ENCODE measurements around the gene C9orf153.

Gene C9orf153

DNA sequence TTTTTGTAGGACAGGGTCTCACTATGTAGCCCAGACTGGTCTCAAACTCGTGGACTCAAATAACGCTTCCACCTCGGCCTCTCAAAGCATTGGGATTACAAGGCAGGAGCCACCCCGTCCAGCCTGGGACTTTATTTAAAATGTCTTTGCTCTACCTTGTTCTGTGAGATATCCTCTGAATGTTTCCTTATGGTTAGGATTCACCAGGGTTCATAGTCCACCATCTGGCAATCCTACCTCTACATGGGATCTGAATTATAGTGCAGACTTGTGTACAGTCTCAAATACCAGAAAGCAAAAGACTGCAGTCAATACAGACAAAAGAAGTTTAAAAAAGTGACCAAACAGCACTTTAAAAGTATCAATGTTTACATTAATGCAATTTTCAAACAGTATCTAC lies 12.8 kb upstream of the C9orf153 start:
- DNase-seq (ENCODE audit: low read depth in 1 of 2, low spot score in 1 of 2): no peak

DNA sequence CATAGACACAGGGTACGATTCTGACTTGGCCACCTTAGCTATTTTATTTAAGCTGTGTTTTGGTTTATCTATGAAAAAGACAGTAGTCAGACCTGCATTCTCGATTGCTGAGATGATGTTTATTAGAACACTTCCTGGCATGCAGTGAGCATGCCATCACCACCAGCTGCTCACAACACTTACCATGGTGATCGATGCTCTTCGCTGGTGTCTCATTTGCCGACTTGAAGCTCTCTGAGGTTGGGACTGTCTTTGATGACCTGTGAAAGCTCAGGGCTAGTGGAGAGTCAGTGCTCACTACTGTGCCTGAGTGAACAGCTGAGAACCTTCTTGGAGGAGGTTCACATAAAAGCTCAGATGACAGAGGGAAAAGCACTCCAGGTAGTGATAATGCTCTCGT lies 4.4 kb upstream of the C9orf153 start:
- no peak for DNase-seq (ENCODE audit: low read depth in 1 of 2, low spot score in 1 of 2)

DNA sequence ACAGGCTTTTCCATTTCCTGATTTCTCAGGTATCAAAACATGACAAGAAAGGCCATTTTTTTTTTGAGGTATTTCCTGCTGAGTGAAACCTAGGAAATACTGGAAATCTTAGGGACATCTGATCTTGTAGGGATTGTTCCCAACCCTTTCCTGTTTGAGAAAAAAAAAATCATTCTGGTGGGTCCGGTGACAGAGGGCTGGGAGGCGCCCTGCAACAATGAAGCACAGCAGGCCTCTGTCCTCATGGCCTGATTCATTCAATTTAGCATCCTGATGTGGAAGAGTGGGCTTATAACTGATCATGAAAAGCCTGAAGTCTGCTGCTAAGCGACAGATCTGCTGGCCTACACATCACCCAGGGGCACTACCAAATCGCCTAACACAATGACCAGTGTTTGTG lies 3.0 kb upstream of the C9orf153 start:
- DNase-seq (ENCODE audit: low read depth in 1 of 2, low spot score in 1 of 2): no peak

DNA sequence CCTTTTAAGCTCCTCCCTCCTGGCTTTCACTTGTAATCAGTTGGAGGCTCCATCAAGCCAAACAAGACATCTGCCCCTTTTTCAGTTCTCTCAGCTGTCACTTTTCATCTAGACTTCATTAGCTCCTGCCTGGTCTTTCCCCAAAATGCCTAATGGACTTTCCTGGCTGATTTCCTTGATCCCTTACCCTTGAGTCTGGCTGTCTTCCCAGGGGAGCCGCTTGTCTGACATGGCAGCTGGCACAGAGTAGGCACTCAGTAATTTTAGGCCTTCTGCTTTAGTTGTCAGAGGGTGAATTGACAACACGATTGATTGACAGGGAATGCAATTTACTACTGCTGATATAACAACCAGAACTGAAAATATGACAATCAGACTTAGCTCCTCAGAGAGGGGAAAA lies 2.1 kb downstream of the C9orf153 start:
- DNase-seq (ENCODE audit: low read depth in 1 of 2, low spot score in 1 of 2): no peak

DNA sequence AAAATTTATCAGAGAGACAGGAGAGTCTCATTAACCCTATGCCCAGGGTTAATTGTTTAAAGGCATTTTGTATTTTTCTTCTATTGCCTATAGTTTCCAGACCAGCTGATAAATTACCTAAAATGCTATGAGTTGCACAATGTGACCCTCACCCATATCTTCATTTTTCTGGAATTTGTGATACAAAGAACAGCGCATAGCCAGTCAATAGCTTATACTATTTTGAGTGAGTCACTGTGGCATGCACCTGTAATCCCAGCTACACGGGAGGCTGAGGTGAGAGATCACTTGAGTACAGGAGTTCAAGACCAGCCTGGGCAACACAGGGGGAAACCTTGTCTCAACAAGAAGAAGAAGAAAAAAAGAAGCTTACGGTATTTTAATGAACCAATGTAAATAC lies 2.8 kb downstream of the C9orf153 start:
- no peak for DNase-seq (ENCODE audit: low read depth in 1 of 2, low spot score in 1 of 2)

DNA sequence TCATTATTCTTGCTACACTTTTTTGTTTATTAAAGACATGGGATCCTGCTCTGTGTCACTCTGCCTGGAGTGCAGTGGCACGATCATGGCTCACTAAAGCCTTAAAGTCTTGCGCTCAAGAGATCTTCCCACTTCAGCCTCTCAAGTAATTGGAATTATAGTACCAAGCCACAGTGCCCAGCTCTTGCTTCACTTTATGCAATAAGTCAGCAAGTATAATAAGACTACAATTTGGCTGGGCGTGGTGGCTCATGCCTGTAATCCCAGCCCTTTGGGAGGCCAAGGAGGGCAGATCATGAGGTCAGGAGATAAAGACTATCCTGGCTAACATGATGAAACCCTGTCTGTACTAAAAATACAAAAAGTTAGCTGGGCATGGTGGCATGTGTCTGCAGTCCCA lies 5.9 kb downstream of the C9orf153 start:
- no peak for DNase-seq (ENCODE audit: low read depth in 1 of 2, low spot score in 1 of 2)

DNA sequence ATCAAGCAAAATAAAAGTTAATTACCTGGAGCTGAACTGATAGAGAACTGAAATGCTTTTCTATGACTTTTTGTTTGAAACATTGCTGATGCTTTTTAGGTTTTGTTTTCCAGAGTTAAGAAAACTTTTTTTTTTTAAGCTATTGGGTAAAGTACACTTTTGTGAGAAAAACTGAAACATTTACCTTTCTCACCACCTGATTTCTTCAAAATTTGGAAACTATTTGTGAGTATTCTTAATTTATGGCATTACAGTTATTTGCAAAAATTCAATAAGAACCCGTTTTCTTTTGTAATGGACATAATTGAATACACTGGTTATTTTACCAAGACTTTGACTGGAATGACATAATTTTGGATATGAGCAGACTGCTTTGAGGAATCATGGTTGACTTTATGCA lies 6.6 kb downstream of the C9orf153 start:
- no peak for DNase-seq (ENCODE audit: low read depth in 1 of 2, low spot score in 1 of 2)

DNA sequence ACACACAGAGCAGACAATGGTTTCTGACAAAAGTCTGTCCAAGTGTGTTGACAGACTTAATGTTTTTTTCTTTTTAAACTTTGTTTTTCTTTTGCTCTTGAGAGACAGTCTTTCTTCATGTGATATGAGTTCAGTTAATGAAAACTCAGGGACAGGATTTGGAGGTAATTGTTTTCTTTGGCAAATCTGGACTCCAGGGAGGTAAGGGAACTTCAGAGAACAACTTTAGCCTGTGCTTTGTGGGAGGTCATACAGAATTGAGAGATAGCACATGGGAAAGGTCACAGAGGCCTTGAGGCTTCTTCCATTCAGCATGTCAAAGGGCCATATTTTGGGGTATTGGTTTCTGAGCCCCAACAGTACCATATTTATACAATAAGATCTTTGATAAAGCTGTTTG lies 9.3 kb downstream of the C9orf153 start:
- no peak for DNase-seq (ENCODE audit: low read depth in 1 of 2, low spot score in 1 of 2)

DNA sequence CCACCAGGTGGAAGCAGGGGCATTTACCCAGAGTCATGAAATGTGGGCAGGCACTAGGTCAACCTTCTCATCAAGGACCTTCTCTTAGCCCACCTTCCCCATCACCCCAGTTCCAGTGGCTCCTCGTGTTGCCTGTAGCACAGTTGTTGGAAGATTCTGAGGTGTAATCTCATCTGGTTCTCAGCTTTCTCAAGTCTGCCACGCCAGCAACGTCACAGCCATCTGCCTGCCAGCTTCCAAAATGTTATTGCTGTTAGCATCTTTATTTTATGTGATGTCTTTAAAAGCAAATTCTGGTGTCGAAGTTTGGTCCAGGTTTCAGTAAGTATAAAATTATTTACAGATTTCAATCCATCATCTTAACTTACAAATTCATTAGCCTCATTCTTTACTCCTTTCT lies 10.7 kb downstream of the C9orf153 start:
- no peak for DNase-seq (ENCODE audit: low read depth in 1 of 2, low spot score in 1 of 2)

DNA sequence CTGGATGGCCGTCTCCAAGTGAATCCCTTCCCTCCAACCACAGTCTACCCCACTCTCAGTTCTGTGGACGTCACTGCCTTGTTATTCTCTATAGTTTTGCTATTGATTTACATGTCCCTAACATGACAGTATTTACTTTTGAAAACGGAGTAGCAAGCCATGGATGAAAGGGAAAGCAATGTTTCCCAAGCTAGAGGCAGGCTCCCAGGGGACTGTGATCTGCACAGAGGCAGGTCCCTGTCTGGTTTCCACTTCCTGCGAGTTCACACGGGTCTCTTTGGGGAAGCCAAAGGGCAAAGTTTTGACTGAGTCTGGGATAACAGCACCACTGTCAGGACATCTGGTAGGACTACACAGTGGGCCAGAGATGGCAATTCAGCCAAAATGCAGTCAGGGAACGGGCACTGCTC lies 12.7 kb downstream of the C9orf153 start:
- DNase-seq (ENCODE audit: low read depth in 1 of 2, low spot score in 1 of 2): no peak

DNA sequence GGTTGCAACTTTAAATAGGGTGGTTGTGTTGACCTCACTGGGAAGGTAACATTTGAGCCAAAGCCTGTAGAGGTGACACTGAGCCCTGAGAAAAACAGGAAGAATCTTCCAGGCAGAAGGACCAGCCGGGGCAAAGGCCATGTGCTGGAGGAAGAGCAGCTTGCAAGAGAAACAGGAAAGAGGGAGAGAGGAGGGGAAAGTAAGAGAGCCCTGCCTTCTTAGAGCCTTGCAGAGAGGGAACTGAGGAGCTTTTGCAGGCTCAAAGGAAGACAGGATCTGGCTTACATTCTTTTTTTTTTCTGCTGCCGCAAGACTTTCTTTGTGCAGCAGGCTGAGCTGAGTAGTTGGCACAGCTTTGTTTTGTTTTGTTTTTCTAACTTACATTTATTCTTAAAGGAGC lies 17.4 kb downstream of the C9orf153 start:
- no peak for DNase-seq (ENCODE audit: low read depth in 1 of 2, low spot score in 1 of 2)

DNA sequence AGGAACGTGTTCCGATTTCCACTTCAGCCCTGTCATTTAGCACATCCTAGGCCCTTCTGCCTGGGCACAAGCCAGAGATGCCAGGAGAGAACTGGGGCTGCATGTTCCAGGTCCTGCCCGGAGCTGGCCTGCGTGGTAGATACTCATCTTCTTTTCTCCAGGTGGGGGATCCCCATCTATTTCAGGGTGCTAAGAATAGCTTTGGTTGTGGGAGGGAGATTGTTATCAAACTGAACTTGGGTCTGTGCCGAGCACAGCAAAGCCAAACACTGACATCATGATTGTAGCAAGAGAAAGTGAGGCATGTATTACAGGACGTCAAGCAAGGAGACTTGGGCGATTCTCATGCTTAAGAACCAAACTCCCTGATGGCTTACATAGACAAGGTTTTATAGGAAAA lies 18.2 kb downstream of the C9orf153 start:
- no peak for DNase-seq (ENCODE audit: low read depth in 1 of 2, low spot score in 1 of 2)

DNA sequence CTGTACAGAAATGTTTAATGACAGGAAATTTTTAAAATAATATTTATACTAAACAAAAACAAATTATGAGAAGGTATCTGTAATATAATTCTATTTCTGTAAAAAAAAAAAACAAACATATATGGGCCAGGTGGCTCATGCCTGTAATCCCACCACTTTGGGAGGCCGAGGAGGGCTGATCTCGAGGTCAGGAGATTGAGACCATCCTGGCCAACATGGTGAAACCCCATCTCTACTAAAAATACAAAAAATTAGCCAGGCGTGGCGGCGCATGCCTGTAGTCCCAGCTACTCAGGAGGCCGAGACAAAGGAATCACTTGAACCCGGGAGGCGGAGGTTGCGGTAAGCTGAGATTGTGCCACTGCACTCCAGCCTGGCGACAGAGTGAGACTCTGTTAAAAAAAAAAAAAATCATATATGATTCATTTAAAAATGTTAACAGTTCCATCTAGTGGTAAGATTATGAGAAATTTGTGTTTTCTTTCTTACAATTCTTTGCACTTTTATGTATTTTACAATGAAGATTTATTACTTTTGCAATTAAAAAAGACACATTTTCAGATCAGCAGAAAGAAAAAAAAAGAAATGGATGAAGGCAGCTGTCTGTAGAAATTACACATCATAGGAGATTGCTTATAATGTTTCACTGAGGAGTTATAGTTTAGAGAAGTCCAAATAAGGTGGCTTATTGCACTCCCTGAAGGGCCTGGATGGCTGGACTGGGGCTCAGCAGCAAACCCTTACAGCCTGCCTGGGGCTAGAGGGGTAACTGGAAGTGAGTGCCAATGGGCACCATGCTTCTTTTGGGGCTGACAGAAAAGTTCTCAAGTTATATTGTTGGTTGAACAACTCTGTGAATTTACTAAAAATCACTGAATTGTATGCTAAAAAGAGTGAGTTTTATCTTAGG lies 20.3 kb downstream of the C9orf153 start:
- no peak for DNase-seq (ENCODE audit: low read depth in 1 of 2, low spot score in 1 of 2)

DNA sequence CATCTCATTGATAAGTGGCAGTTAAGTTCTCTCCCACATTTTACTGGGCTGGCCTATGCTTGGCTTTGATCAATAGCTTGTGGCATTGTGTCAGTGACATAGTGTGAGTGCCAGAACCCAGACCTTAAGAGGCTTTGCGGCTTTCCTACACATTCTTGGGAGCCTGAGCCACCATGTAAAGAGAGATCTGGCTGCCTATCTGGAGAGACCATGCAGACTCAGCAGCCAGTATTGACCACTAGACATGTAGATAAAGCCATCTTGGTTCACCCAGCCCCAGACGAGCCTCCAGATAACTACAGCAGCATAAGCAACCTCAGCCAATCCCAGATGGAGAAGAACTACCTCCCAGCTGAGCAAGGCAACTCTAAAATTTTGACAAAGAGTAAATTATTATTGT lies 28.6 kb downstream of the C9orf153 start:
- no peak for DNase-seq (ENCODE audit: low read depth in 1 of 2, low spot score in 1 of 2)

DNA sequence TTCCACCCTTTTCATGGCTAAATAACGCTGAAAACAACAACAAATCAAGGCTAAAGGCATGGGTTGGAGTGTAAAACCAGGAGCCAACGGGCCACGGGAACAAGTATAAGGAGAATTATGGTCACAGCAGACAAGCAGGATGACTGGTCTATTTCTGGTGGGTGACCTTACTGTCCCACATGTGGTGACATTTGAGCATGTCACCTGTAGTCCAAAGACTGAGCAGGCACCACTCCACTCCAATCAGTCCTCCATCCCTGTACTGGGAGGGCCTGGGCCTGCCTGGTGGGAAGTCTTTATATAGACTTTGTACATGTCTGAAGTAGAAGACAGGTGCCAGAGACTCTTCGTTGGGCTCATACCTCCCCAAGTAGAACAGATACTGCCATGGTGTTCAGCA lies 36.8 kb downstream of the C9orf153 start:
- DNase-seq (ENCODE audit: low read depth in 1 of 2, low spot score in 1 of 2): no peak

DNA sequence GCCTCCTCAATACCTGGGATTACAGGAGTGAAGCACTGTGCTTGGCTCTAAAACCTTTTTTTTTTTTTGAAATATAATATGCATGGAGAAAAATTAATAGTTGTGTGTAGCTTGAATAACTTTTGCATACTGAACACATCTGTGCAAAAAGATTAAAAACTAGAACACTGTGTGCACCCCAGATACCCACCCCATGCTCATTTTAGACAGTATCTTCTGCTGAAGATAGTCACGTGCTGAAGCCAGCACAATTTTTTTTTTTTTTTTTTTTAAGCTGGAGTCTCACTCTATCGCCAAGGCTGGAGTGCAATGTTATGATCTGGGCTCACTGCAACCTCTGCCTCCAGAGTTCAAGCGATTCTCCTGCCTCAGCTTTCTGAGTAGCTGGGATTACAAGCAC lies 39.9 kb downstream of the C9orf153 start:
- DNase-seq (ENCODE audit: low read depth in 1 of 2, low spot score in 1 of 2): no peak

DNA sequence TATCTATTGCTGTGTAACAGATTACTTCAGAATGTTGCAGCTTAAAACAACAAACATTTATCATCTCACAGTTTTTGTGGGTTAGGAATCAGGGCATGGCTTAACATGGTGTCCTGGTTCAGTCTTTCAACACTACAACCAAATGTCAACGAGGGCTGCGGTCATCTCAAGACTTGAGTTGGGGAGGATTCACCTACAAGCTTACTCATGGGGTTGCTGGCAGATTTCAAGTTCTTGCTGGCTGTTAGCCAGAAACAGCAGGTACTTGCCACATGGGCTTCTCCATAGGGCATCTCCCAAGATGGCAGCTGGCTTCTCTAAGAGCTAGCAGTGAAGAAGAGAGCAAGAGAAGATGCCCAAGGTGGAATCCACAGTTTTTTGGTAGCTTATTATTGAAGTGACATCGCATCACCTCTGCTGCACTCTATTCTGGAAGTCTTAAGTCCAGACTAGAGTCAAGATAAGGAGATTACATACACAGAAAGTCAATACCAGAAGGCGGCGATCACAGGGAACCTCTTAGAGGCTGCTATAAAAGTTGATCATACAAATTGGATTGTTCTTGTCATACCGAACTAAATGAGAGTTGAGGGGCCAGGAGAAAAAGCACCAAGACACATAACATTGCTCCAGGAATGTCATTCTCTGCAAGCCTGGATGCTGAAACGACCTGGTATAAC lies 42.2 kb downstream of the C9orf153 start:
- DNase-seq (ENCODE audit: low read depth in 1 of 2, low spot score in 1 of 2): no peak

DNA sequence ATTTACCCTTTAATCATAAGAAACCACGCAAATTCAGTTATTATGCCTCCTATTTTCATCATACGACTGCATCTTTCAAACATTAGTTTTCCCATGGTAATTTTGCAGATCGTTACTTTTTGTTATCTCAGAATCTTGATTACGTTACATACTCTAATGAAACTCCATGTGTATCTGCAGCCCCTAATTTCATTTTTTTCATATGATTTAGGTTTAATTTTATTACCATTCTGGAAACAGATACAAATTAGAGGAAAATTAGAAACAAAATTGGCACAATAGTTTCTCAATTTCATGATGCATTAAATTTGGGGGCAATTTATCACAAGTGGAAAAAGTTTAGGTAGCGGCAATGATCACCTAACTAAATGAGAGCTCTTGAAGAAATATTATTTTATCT lies 52.3 kb downstream of the C9orf153 start:
- DNase-seq (ENCODE audit: low read depth in 1 of 2, low spot score in 1 of 2): no peak

DNA sequence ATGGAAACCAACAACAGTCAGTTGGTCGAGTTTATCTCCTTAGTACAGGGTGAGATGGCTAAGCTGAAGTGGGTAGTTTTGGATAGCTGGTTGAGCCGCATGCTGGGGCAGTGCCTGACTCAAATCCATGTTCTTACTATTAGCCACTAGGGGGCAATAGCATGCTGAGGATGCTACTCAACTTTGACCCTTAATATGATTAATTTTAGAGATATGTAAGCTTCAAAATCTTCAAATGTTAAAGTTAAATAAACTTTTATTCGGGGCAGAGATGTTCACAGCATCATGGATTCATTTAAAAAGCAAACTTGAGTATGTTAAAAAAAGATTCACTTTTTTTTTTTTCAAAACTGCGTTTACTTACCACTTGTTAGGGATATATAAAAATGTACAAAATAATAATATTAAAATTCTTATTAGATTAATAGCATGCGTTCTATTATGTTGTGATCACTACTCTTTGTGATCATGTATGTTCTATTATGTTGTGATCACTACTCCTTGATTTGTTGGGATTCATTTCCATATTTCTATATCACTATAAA lies 57.0 kb downstream of the C9orf153 start:
- DNase-seq (ENCODE audit: low read depth in 1 of 2, low spot score in 1 of 2): peak in 1 of 2 donors; percentile 8

DNA sequence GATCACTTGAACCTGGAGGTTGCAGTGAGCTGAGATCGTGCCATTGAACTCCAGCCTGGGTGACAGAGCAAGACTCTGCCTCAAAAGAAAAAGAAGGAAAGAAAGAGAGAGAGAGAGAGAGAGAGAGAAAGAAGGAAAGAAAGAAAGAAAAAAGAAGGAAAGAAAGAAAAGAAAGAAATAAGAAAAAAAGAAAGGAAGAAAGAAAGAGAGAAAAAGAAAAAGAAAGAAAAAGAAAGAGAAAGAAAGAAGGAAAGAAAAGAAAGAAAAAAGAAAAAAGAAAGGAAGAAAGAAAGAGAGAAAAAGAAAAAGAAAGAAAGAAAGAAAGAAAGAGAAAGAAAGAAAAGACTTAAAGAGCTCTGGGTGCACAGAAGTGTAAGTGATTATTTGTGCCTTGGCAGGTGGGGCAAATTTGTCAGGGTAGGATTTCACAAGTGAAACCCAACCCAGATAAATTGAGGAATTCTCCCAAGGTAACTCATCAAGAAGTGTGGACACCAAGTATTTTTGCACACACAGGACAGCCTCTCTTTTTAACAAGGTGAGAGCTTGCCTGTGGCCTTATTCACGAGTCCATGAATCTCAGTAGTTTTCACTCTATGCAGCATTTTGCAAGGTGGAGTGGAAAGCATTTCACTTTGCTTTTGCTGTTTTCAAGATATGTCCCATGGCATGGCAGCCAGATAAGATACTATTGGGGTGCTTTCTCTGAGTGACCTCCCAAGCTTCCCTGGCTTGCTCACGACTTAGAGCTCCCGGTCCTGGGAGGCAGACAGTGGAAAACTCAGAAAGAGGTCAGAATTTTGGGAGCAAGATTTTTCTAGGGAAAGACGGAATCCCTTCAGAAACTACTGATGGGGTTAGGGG lies 57.8 kb downstream of the C9orf153 start:
- DNase-seq (ENCODE audit: low read depth in 1 of 2, low spot score in 1 of 2): no peak

DNA sequence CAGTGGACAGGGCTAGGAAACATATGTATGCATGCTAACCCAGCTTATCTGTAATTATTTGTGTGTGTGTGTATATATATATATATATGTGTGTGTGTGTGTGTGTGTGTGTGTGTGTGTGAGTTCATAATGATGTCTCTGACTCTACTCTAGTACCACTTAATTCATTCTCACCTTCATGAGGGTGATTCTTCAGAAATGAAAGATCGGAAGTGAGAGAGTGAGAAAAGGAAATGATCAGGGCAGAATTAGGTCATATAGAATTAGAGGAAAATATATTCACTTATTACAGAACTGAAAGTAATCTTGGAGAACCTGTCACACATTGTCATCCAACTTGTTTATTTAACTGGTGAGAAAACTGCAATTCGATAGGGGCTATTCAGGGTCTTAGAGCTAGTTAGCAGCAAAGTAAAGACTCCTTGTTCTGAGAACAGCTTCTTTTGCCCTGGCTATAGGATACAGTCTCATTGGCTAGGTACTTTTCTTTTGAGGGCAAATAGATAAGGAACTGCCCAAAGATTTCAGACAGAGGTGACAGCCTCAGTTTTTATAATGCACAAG lies 58.8 kb downstream of the C9orf153 start:
- DNase-seq (ENCODE audit: low read depth in 1 of 2, low spot score in 1 of 2): no peak

All from activated CD4-positive, alpha-beta T cell treated with anti-CD3 and anti-CD28 coated beads, Interleukin-2, amount 50 U/mL, for 24 hours (primary cell).